ENCODE measurements around the gene ST3GAL3.

GRCh38 chr1:43731867-43732531 lies 24.7 kb downstream of the ST3GAL3 start:
- no peak for TF ChIP-seq KLF7 (tag by site-specific recombination; IDR thresholded peaks at IDR 0.05; ENCODE audit: borderline replicate concordance)
- TF ChIP-seq ZNF837 (tag by site-specific recombination; IDR thresholded peaks at IDR 0.05): no peak
- TF ChIP-seq CTCF (tag by site-specific recombination; IDR thresholded peaks at IDR 0.05): no peak
